ENCODE results near the gene SEMA4A. TPM values are rescaled to one million over a fixed set of nuclear protein-coding genes. Genes with fewer than 3 reads are reported as not detected.

SEMA4A gene
- polyA plus RNA-seq, 1 of the 3 experiments (the other 2 are of a cell fraction) = 1.3 TPM

GRCh38 chr1:156157966-156158365 lies 4.6 kb downstream of the SEMA4A start (continued):
- TF ChIP-seq RFX5 (IDR thresholded peaks at IDR 0.05; ENCODE audit: low read length) (no peak), TCF12 (IDR thresholded peaks at IDR 0.05) (no peak), GABPA (IDR thresholded peaks at IDR 0.05; ENCODE audit: low read depth) (no peak)

GRCh38 chr1:156160000-156160742 lies 6.8 kb downstream of the SEMA4A start:
- Histone ChIP-seq H2AFZ (ENCODE audit: low read depth) (peak overlapping the region; percentile 86), H3K4me2 (peak overlapping the region; percentile 61), H4K20me1 (ENCODE audit: insufficient read depth) (no peaks in the 10 kb centered on the region), H3F3A (replicated peaks; ENCODE audit: insufficient read depth) (no peaks in the 10 kb centered on the region), H3K4me3 (ENCODE audit: low read depth in 2 of 2, low read length in 1 of 2) (peak overlapping the region in 1 of 2 experiments; percentile 35; a peak in 2 of 4 replicates), H3K27me3 (ENCODE audit: insufficient read depth) (no peaks in the 10 kb centered on the region), H3K4me1 (ENCODE audit: control insufficient read depth in 1 of 2, insufficient read depth in 2 of 2, low read depth in 1 of 2, low read length in 1 of 2) (peaks cover 3 to 18% of the 10 kb centered on the region in 2 experiments; a peak in 2 of 4 replicates), H3K9me3 (no peaks in the 10 kb centered on the region), H3K9me2 (no peaks in the 10 kb centered on the region), H3K36me3 (replicated peaks in 1 of 2; ENCODE audit: control insufficient read depth in 1 of 2, insufficient read depth in 2 of 2, low read length in 1 of 2) (no peaks in the 10 kb centered on the region), H3K9ac (no peak overlapping the region), H3K79me2 (ENCODE audit: insufficient read depth) (no peaks in the 10 kb centered on the region), H3K27ac (ENCODE audit: low read depth in 2 of 2, low read length in 1 of 2) (no peak overlapping the region)
- CTCF ChIA-PET = interaction anchor here (0.6 to 2.8 kb wide), 9 partner anchors 13 to 94 kb away, joined by 3 to 9 read pairs (median 4); no protein-coding TSS in a partner anchor
- no peak for DNase-seq
- TF ChIP-seq MEF2A (IDR thresholded peaks at IDR 0.05; ENCODE audit: borderline replicate concordance, low read depth) (no peak), ELF1 (IDR thresholded peaks at IDR 0.05) (no peak)
- 83% methylated on average over 10 of the region's 13 CpGs for WGBS (ENCODE audit: low lambda C conversion rate)
- POLR2A ChIA-PET = interaction anchor here (0.6 kb wide), 1 partner anchor 10 kb away, joined by 3 read pairs; no protein-coding TSS in a partner anchor

GRCh38 chr1:156160743-156161171 lies 7.4 kb downstream of the SEMA4A start:
- H3K4me2 ChIP-seq = peak overlapping the region; percentile 61
- peak; percentile 98 for DNase-seq
- H3K9me3 ChIP-seq = no peaks in the 10 kb centered on the region
- no peaks in the 10 kb centered on the region for H3F3A ChIP-seq (replicated peaks; ENCODE audit: insufficient read depth)
- TF ChIP-seq FOXM1 (IDR thresholded peaks at IDR 0.05; ENCODE audit: low read depth) = no peak
- peak; percentile 47; the same call in 1 of the 2 replicates for TF ChIP-seq POLR2AphosphoS5 (IDR thresholded peaks at IDR 0.05; ENCODE audit: low read depth, low read length)
- ChIA-PET CTCF (interaction anchor here (0.6 to 2.8 kb wide), 8 partner anchors 13 to 225 kb away, joined by 3 to 9 read pairs (median 4); no protein-coding TSS in a partner anchor), POLR2A (interaction anchor here (0.6 to 1.0 kb wide), 2 partner anchors 10 to 33 kb away, joined by 3 read pairs; partner anchors contain the start of gene SLC25A44)
- H2AFZ ChIP-seq (ENCODE audit: low read depth) = peak overlapping the region; percentile 86
- H4K20me1 ChIP-seq (ENCODE audit: insufficient read depth) = no peaks in the 10 kb centered on the region
- WGBS (ENCODE audit: low lambda C conversion rate) = 14% methylated on average over 15 of the region's 22 CpGs
- no peaks in the 10 kb centered on the region for H3K36me3 ChIP-seq (replicated peaks in 1 of 2; ENCODE audit: control insufficient read depth in 1 of 2, insufficient read depth in 2 of 2, low read length in 1 of 2)
- no peaks in the 10 kb centered on the region for H3K79me2 ChIP-seq (ENCODE audit: insufficient read depth)
- H3K9ac ChIP-seq = no peak overlapping the region
- peaks cover 3 to 18% of the 10 kb centered on the region in 2 experiments; a peak in 2 of 4 replicates for H3K4me1 ChIP-seq (ENCODE audit: control insufficient read depth in 1 of 2, insufficient read depth in 2 of 2, low read depth in 1 of 2, low read length in 1 of 2)
- no peaks in the 10 kb centered on the region for H3K9me2 ChIP-seq
- peak overlapping the region in 1 of 2 experiments; percentile 35; a peak in 2 of 4 replicates for H3K4me3 ChIP-seq (ENCODE audit: low read depth in 2 of 2, low read length in 1 of 2)
- no peak overlapping the region; a peak in 1 of 4 replicates for H3K27ac ChIP-seq (ENCODE audit: low read depth in 2 of 2, low read length in 1 of 2)
- no peaks in the 10 kb centered on the region for H3K27me3 ChIP-seq (ENCODE audit: insufficient read depth)

- no peaks in the 10 kb centered on the region for H3K79me2 ChIP-seq (ENCODE audit: insufficient read depth)
- H3K27me3 ChIP-seq (ENCODE audit: insufficient read depth) = no peaks in the 10 kb centered on the region
- H3K27ac ChIP-seq (ENCODE audit: low read depth in 2 of 2, low read length in 1 of 2) = no peak overlapping the region
- no peaks in the 10 kb centered on the region for H3K9me2 ChIP-seq
- 86% methylated on average over 5 of the region's 5 CpGs for WGBS (ENCODE audit: low lambda C conversion rate)
- H3K4me1 ChIP-seq (ENCODE audit: control insufficient read depth in 1 of 2, insufficient read depth in 2 of 2, low read depth in 1 of 2, low read length in 1 of 2) = peaks cover 3 to 18% of the 10 kb centered on the region in 2 experiments; a peak in 2 of 4 replicates
- no peak overlapping the region for H2AFZ ChIP-seq (ENCODE audit: low read depth)
- no peak overlapping the region for H3K4me2 ChIP-seq
- peak; percentile 56 for DNase-seq
- POLR2A ChIA-PET = interaction anchor here (1.4 kb wide), 1 partner anchor 51 kb away, joined by 4 read pairs; the partner anchor contains the start of gene PMF1
- no peaks in the 10 kb centered on the region for H3K9me3 ChIP-seq
- H3F3A ChIP-seq (replicated peaks; ENCODE audit: insufficient read depth) = no peaks in the 10 kb centered on the region
- CTCF ChIA-PET = interaction anchor here (0.5 to 2.8 kb wide), 6 partner anchors 10 to 861 kb away, joined by 3 to 9 read pairs (median 3); no protein-coding TSS in a partner anchor
- H3K9ac ChIP-seq = no peak overlapping the region
- TF ChIP-seq IRF3 (IDR thresholded peaks at IDR 0.05; ENCODE audit: low read depth, low read length) = no peak
- TF ChIP-seq USF1 (IDR thresholded peaks at IDR 0.05; ENCODE audit: borderline replicate concordance, low read depth) = no peak
- TF ChIP-seq CHD2 (IDR thresholded peaks at IDR 0.05; ENCODE audit: low read length, partially characterized antibody) = no peak
- peak; percentile 26; the same call in 1 of the 2 replicates for TF ChIP-seq GATA2 (CRISPR knock-in tag; IDR thresholded peaks at IDR 0.05)
- H4K20me1 ChIP-seq (ENCODE audit: insufficient read depth) = no peaks in the 10 kb centered on the region
- H3K4me3 ChIP-seq (ENCODE audit: low read depth in 2 of 2, low read length in 1 of 2) = no peak overlapping the region
- H3K36me3 ChIP-seq (replicated peaks in 1 of 2; ENCODE audit: control insufficient read depth in 1 of 2, insufficient read depth in 2 of 2, low read length in 1 of 2) = no peaks in the 10 kb centered on the region
These were observed 9.1 kb downstream of the SEMA4A start for GRCh38 chr1:156162430-156163037.
